ENCODE data around the gene PRKD1.

The PRKD1 gene

GRCh38 chr14:29892327-29892726 is 35.3 kb downstream of the PRKD1 start:
- DNase-seq (ENCODE audit: low read depth) = no peak
- TF ChIP-seq CTCF (conservative IDR thresholded peaks at IDR 0.05; ENCODE audit: low read depth, low read length) = no peak
- H3K4me3 ChIP-seq (ENCODE audit: low read length) = no peak overlapping the region

- DNase-seq (ENCODE audit: low read depth) = no peak
Observed at GRCh38 chr14:29885988-29886387, 41.7 kb downstream of the PRKD1 start.

GRCh38 chr14:29868000-29868399 is 59.6 kb downstream of the PRKD1 start:
- no peak overlapping the region for H3K4me3 ChIP-seq (ENCODE audit: low read length)
- DNase-seq (ENCODE audit: low read depth) = no peak
- no peak for TF ChIP-seq CTCF (conservative IDR thresholded peaks at IDR 0.05; ENCODE audit: low read depth, low read length)

More at GRCh38 chr14:29885988-29886387, 41.7 kb downstream of the PRKD1 start:
- H3K4me3 ChIP-seq (ENCODE audit: low read length) = no peak overlapping the region
- no peak for TF ChIP-seq CTCF (conservative IDR thresholded peaks at IDR 0.05; ENCODE audit: low read depth, low read length)

GRCh38 chr14:29865299-29865698 is 62.3 kb downstream of the PRKD1 start:
- no peak for DNase-seq (ENCODE audit: low read depth)
- H3K4me3 ChIP-seq (ENCODE audit: low read length) = no peak overlapping the region
- TF ChIP-seq CTCF (conservative IDR thresholded peaks at IDR 0.05; ENCODE audit: low read depth, low read length) = no peak

- no peak overlapping the region for H3K4me3 ChIP-seq (ENCODE audit: low read length)
- no peak for DNase-seq (ENCODE audit: low read depth)
- no peak for TF ChIP-seq CTCF (conservative IDR thresholded peaks at IDR 0.05; ENCODE audit: low read depth, low read length)
Observed at GRCh38 chr14:29861996-29862395, 65.7 kb downstream of the PRKD1 start.

GRCh38 chr14:29858299-29858698 is 69.3 kb downstream of the PRKD1 start:
- DNase-seq (ENCODE audit: low read depth) = no peak
- H3K4me3 ChIP-seq (ENCODE audit: low read length) = no peak overlapping the region
- TF ChIP-seq CTCF (conservative IDR thresholded peaks at IDR 0.05; ENCODE audit: low read depth, low read length) = no peak

GRCh38 chr14:29857551-29857950 is 70.1 kb downstream of the PRKD1 start:
- TF ChIP-seq CTCF (conservative IDR thresholded peaks at IDR 0.05; ENCODE audit: low read depth, low read length) = no peak
- H3K4me3 ChIP-seq (ENCODE audit: low read length) = no peak overlapping the region
- DNase-seq (ENCODE audit: low read depth) = no peak

Measured in retinal pigment epithelial cell (primary cell).